HG02571 (cell line): ENCODE results near the gene TPSD1.
"Not testable (repeated sequence)": the region's sequence is repeated elsewhere in the genome, so short reads cannot be mapped to it uniquely, and the experiment has no call there.

ENCODE experiments used
- ATAC-seq: cut with Tn5 transposase; IDR thresholded peaks from one replicate; pipeline ENCODE4 v1.9.1; 2021; ENCODE audit warnings: mild to moderate bottlenecking, moderate library complexity; ENCODE audit not compliant: unreplicated experiment

TPSD1 gene

GRCh38 chr16:1240436-1240835 lies 15.4 kb upstream of the TPSD1 start, which contains the start of gene TPSAB1:
TPSAB1 (plus strand) TSS chr16:1240705; CDS start chr16:1240939, 234 bp downstream.
- ATAC-seq = not testable (repeated sequence)

- not testable (repeated sequence) for ATAC-seq
Observed at GRCh38 chr16:1241081-1241480, 14.8 kb upstream of the TPSD1 start.

- ATAC-seq = not testable (repeated sequence)
Observed at GRCh38 chr16:1243363-1243762, 12.5 kb upstream of the TPSD1 start.

- not testable (repeated sequence) for ATAC-seq
Observed at GRCh38 chr16:1243907-1244850, 11.7 kb upstream of the TPSD1 start.

- no peak for ATAC-seq
Observed at GRCh38 chr16:1244881-1245280, 11.0 kb upstream of the TPSD1 start.

- ATAC-seq = no peak
Observed at GRCh38 chr16:1245452-1246020, 10.3 kb upstream of the TPSD1 start.

GRCh38 chr16:1247903-1248537 lies 7.8 kb upstream of the TPSD1 start:
- not testable (repeated sequence) for ATAC-seq

GRCh38 chr16:1249031-1249755 lies 6.7 kb upstream of the TPSD1 start:
- not testable (repeated sequence) for ATAC-seq

GRCh38 chr16:1253701-1254364 lies 2.0 kb upstream of the TPSD1 start:
- not testable (repeated sequence) for ATAC-seq

GRCh38 chr16:1254821-1255220 lies 1.0 kb upstream of the TPSD1 start:
- ATAC-seq = not testable (repeated sequence)

- ATAC-seq = not testable (repeated sequence)
Observed at GRCh38 chr16:1256296-1256873, 516 bp downstream of the TPSD1 start.

GRCh38 chr16:1256874-1257322 lies 1.0 kb downstream of the TPSD1 start:
- ATAC-seq = no peak

GRCh38 chr16:1257561-1258224 lies 1.8 kb downstream of the TPSD1 start:
- ATAC-seq = no peak

- no peak for ATAC-seq
Observed at GRCh38 chr16:1258225-1258600, 2.3 kb downstream of the TPSD1 start.

- no peak for ATAC-seq
Observed at GRCh38 chr16:1258906-1259759, 3.3 kb downstream of the TPSD1 start.

GRCh38 chr16:1259760-1260068 lies 3.8 kb downstream of the TPSD1 start:
- ATAC-seq = no peak

GRCh38 chr16:1260101-1260680 lies 4.3 kb downstream of the TPSD1 start:
- no peak for ATAC-seq
